ENCODE results near the gene TCAP.
"Not testable (repeated sequence)": the region's sequence is repeated elsewhere in the genome, so short reads cannot be mapped to it uniquely, and the experiment has no call there.

Gene TCAP

GRCh38 chr17:39687546-39688474 is 22.7 kb downstream of the TCAP start, which contains the start of gene PGAP3:
Gene PGAP3, minus strand, starts transcription at chr17:39688057. Its CDS starts 43 bp downstream, at chr17:39688014.
- H3K4me3 ChIP-seq (ENCODE audit: low read depth, low read length) = peak within 1 kb of the TSS; percentile 67
- TF ChIP-seq CTCF (IDR thresholded peaks at IDR 0.05; ENCODE audit: borderline replicate concordance, insufficient read depth, low read depth, low read length) = no peak

- H3K4me3 ChIP-seq (ENCODE audit: low read depth, low read length) = peak overlapping the region; percentile 67
- TF ChIP-seq CTCF (IDR thresholded peaks at IDR 0.05; ENCODE audit: borderline replicate concordance, insufficient read depth, low read depth, low read length) = no peak
These were observed 23.3 kb downstream of the TCAP start for GRCh38 chr17:39688475-39688835.

GRCh38 chr17:39688945-39689344 is 23.8 kb downstream of the TCAP start:
- TF ChIP-seq CTCF (IDR thresholded peaks at IDR 0.05; ENCODE audit: borderline replicate concordance, insufficient read depth, low read depth, low read length) = no peak
- H3K4me3 ChIP-seq (ENCODE audit: low read depth, low read length) = no peak overlapping the region

GRCh38 chr17:39694593-39694992 is 29.4 kb downstream of the TCAP start:
- no peak overlapping the region for H3K4me3 ChIP-seq (ENCODE audit: low read depth, low read length)
- no peak for TF ChIP-seq CTCF (IDR thresholded peaks at IDR 0.05; ENCODE audit: borderline replicate concordance, insufficient read depth, low read depth, low read length)

- no peak overlapping the region for H3K4me3 ChIP-seq (ENCODE audit: low read depth, low read length)
- TF ChIP-seq CTCF (IDR thresholded peaks at IDR 0.05; ENCODE audit: borderline replicate concordance, insufficient read depth, low read depth, low read length) = no peak
These were observed 29.9 kb downstream of the TCAP start for GRCh38 chr17:39695089-39695474.

- H3K4me3 ChIP-seq (ENCODE audit: low read depth, low read length) = no peak overlapping the region
- no peak for TF ChIP-seq CTCF (IDR thresholded peaks at IDR 0.05; ENCODE audit: borderline replicate concordance, insufficient read depth, low read depth, low read length)
These were observed 31.6 kb downstream of the TCAP start for GRCh38 chr17:39696731-39697130.

- no peak overlapping the region for H3K4me3 ChIP-seq (ENCODE audit: low read depth, low read length)
- TF ChIP-seq CTCF (IDR thresholded peaks at IDR 0.05; ENCODE audit: borderline replicate concordance, insufficient read depth, low read depth, low read length) = no peak
These were observed 32.8 kb downstream of the TCAP start for GRCh38 chr17:39697961-39698360.

GRCh38 chr17:39699157-39699817 is 34.1 kb downstream of the TCAP start:
- H3K4me3 ChIP-seq (ENCODE audit: low read depth, low read length) = not testable (repeated sequence)
